Suprapubic skin (tissue), 3 donors: ENCODE measurements around the gene MGAT5B.

Source experiments
- POLR2A ChIP-seq, 2 donors: fragments of 450-650 bp; IDR thresholded peaks; one replicate each; pipeline ENCODE4 v1.6.1; 2017; ENCODE audit warnings: antibody characterized with exemption in 2 of 2, mild to moderate bottlenecking in 2 of 2, moderate library complexity in 2 of 2
- TF ChIP-seq, protein P1 (sequence below), 2 donors: fragments of 200-600 bp in 1 of 2; fragments of 450-650 bp in 1 of 2; sonication (generic) in 1 of 2; IDR thresholded peaks; one replicate each; pipeline ENCODE4 v1.5.1; 2016 to 2019; ENCODE audit warnings: antibody characterized with exemption in 2 of 2, mild to moderate bottlenecking in 1 of 2, moderate library complexity in 1 of 2

DNA sequence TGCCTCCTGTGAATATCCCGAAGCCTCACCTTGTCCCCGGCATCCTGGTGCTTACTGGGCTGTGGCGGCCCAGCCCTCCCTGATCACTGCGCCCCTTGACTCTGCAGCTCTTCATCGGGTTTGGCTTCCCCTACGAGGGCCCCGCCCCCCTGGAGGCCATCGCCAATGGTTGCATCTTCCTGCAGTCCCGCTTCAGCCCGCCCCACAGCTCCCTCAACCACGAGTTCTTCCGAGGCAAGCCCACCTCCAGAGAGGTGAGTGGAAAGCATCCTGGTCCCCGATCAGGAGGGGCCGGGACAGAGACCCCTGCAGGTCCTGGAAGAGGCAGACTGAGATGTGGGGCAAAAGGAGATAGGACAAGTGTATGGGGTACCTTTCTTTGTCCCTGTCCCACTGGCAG is 72.1 kb downstream of the MGAT5B start:
- TF ChIP-seq, protein P1, sequence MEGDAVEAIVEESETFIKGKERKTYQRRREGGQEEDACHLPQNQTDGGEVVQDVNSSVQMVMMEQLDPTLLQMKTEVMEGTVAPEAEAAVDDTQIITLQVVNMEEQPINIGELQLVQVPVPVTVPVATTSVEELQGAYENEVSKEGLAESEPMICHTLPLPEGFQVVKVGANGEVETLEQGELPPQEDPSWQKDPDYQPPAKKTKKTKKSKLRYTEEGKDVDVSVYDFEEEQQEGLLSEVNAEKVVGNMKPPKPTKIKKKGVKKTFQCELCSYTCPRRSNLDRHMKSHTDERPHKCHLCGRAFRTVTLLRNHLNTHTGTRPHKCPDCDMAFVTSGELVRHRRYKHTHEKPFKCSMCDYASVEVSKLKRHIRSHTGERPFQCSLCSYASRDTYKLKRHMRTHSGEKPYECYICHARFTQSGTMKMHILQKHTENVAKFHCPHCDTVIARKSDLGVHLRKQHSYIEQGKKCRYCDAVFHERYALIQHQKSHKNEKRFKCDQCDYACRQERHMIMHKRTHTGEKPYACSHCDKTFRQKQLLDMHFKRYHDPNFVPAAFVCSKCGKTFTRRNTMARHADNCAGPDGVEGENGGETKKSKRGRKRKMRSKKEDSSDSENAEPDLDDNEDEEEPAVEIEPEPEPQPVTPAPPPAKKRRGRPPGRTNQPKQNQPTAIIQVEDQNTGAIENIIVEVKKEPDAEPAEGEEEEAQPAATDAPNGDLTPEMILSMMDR (IDR thresholded peaks at IDR 0.05) = no peak
- no peak for TF ChIP-seq POLR2A (IDR thresholded peaks at IDR 0.05)
